Stimulated activated effector memory CD8-positive, alpha-beta T cell treated with anti-CD3 and anti-CD28 coated beads, Interleukin-12 subunit alpha, Interleukin-12 subunit beta, amount 100 ng/mL, for 72 hours (primary cell): Measurements from ENCODE around the gene ADGRF3.
"Not testable (repeated sequence)": the region's sequence is repeated elsewhere in the genome, so short reads cannot be mapped to it uniquely, and the experiment has no call there.

Experiments
- ATAC-seq: fragments of 150-1000 bp; cut with Tn5 transposase; 2 replicates; pipeline ENCODE4 v1.10.0; 2021
- DNase-seq, 2 donors: peaks; one replicate each; pipeline ENCODE4 v3.0.0; 2021 to 2022; ENCODE audit warnings: low spot score in 2 of 2
- H3K27ac Mint-ChIP-seq: one replicate; pipeline ENCODE4 v1.8.0; 2022; ENCODE audit warnings: mild to moderate bottlenecking, mixed read lengths
- H3K36me3 Mint-ChIP-seq: one replicate; pipeline ENCODE4 v1.8.0; 2022; ENCODE audit warnings: mild to moderate bottlenecking, mixed read lengths
- H3K4me1 Mint-ChIP-seq: one replicate; pipeline ENCODE4 v1.8.0; 2022; ENCODE audit warnings: mixed read lengths
- H3K4me3 Mint-ChIP-seq: one replicate; pipeline ENCODE4 v1.8.0; 2022; ENCODE audit warnings: mild to moderate bottlenecking, mixed read lengths
- H3K9me3 Mint-ChIP-seq: one replicate; pipeline ENCODE4 v1.8.0; 2022; ENCODE audit warnings: mixed read lengths

Gene ADGRF3

GRCh38 chr2:26359886-26360473, 13.4 kb upstream of the ADGRF3 start:
- Mint-ChIP-seq H3K36me3 (peaks cover 30% of the 10 kb centered on the region), H3K27ac (peak overlapping the region; percentile 57), H3K4me1 (peaks cover 72% of the 10 kb centered on the region), H3K9me3 (no peaks in the 10 kb centered on the region), H3K4me3 (no peak overlapping the region)
- DNase-seq (no peak), ATAC-seq (no peak)

- Mint-ChIP-seq H3K27ac (peak overlapping the region; percentile 30), H3K9me3 (no peaks in the 10 kb centered on the region), H3K36me3 (peaks cover 32% of the 10 kb centered on the region), H3K4me1 (peaks cover 81% of the 10 kb centered on the region), H3K4me3 (no peak overlapping the region)
- ATAC-seq (no peak), DNase-seq (no peak)
Measured at GRCh38 chr2:26356771-26357170, 10.2 kb upstream of the ADGRF3 start.

- Mint-ChIP-seq H3K36me3 (peaks cover 37% of the 10 kb centered on the region), H3K27ac (no peak overlapping the region), H3K4me1 (peaks cover 80% of the 10 kb centered on the region), H3K9me3 (no peaks in the 10 kb centered on the region), H3K4me3 (no peak overlapping the region)
- ATAC-seq (no peak), DNase-seq (no peak)
Measured at GRCh38 chr2:26356111-26356510, 9.5 kb upstream of the ADGRF3 start.

GRCh38 chr2:26355038-26355995, 8.7 kb upstream of the ADGRF3 start:
- DNase-seq (no peak), ATAC-seq (peak; percentile 36)
- H3K4me1 Mint-ChIP-seq = peaks cover 72% of the 10 kb centered on the region
- H3K36me3 Mint-ChIP-seq = peaks cover 40% of the 10 kb centered on the region
- no peak overlapping the region for H3K4me3 Mint-ChIP-seq
- no peak overlapping the region for H3K27ac Mint-ChIP-seq
- no peaks in the 10 kb centered on the region for H3K9me3 Mint-ChIP-seq

GRCh38 chr2:26354469-26354868, 7.9 kb upstream of the ADGRF3 start:
- H3K4me3 Mint-ChIP-seq = not testable (repeated sequence)
- H3K4me1 Mint-ChIP-seq = peaks cover 64% of the 10 kb centered on the region

GRCh38 chr2:26352892-26353291, 6.3 kb upstream of the ADGRF3 start:
- H3K9me3 Mint-ChIP-seq = no peaks in the 10 kb centered on the region
- peak; percentile 98 for ATAC-seq
- peaks cover 59% of the 10 kb centered on the region for H3K4me1 Mint-ChIP-seq
- H3K4me3 Mint-ChIP-seq = no peak overlapping the region
- DNase-seq = no peak
- peaks cover 57% of the 10 kb centered on the region for H3K36me3 Mint-ChIP-seq
- no peak overlapping the region for H3K27ac Mint-ChIP-seq

More at GRCh38 chr2:26354469-26354868, 7.9 kb upstream of the ADGRF3 start:
- not testable (repeated sequence) for DNase-seq, H3K9me3 Mint-ChIP-seq, H3K27ac Mint-ChIP-seq, ATAC-seq
- H3K36me3 Mint-ChIP-seq = peaks cover 46% of the 10 kb centered on the region

GRCh38 chr2:26351375-26352090, 4.9 kb upstream of the ADGRF3 start:
- ATAC-seq = no peak
- H3K4me1 Mint-ChIP-seq = peaks cover 57% of the 10 kb centered on the region
- H3K27ac Mint-ChIP-seq = no peak overlapping the region
- H3K36me3 Mint-ChIP-seq = peaks cover 62% of the 10 kb centered on the region
- no peak overlapping the region for H3K4me3 Mint-ChIP-seq
- no peak for DNase-seq
- no peaks in the 10 kb centered on the region for H3K9me3 Mint-ChIP-seq

GRCh38 chr2:26349690-26350089, 3.1 kb upstream of the ADGRF3 start:
- Mint-ChIP-seq H3K27ac (no peak overlapping the region), H3K36me3 (peaks cover 65% of the 10 kb centered on the region), H3K4me3 (no peak overlapping the region), H3K4me1 (peaks cover 45% of the 10 kb centered on the region), H3K9me3 (no peaks in the 10 kb centered on the region)
- DNase-seq (no peak), ATAC-seq (no peak)

- Mint-ChIP-seq H3K4me1 (peaks cover 37% of the 10 kb centered on the region), H3K4me3 (peak overlapping the region; percentile 94), H3K9me3 (no peaks in the 10 kb centered on the region), H3K27ac (peak overlapping the region; percentile 96), H3K36me3 (peaks cover 58% of the 10 kb centered on the region)
- DNase-seq (no peak), ATAC-seq (no peak)
Measured at GRCh38 chr2:26347286-26347865, 787 bp upstream of the ADGRF3 start.

GRCh38 chr2:26345545-26346453, 790 bp downstream of the ADGRF3 start, which contains the start of gene SELENOI:
TSS of gene SELENOI (plus strand) at chr2:26346143. CDS start at chr2:26346233, 90 bp downstream.
- Mint-ChIP-seq H3K36me3 (peaks cover 49% of the 10 kb centered on the region), H3K27ac (peak within 1 kb of the TSS; percentile 96), H3K9me3 (no peaks in the 10 kb centered on the region), H3K4me3 (peak within 1 kb of the TSS; percentile 94), H3K4me1 (peaks cover 25% of the 10 kb centered on the region)
- DNase-seq (peak; percentile 99 to 100), ATAC-seq (peak; percentile 96)

- Mint-ChIP-seq H3K36me3 (peaks cover 43% of the 10 kb centered on the region), H3K4me3 (peak overlapping the region; percentile 94), H3K4me1 (peaks cover 25% of the 10 kb centered on the region), H3K9me3 (no peaks in the 10 kb centered on the region), H3K27ac (peak overlapping the region; percentile 96)
- no peak for DNase-seq
- no peak for ATAC-seq
Measured at GRCh38 chr2:26345283-26345544, 1.4 kb downstream of the ADGRF3 start.

GRCh38 chr2:26344581-26345282, 1.9 kb downstream of the ADGRF3 start:
- Mint-ChIP-seq H3K36me3 (peaks cover 39% of the 10 kb centered on the region), H3K9me3 (no peaks in the 10 kb centered on the region), H3K4me1 (peaks cover 25% of the 10 kb centered on the region), H3K27ac (peak overlapping the region; percentile 96), H3K4me3 (peak overlapping the region; percentile 94)
- ATAC-seq (no peak), DNase-seq (no peak)

GRCh38 chr2:26340831-26341230, 5.8 kb downstream of the ADGRF3 start:
- Mint-ChIP-seq H3K9me3 (no peaks in the 10 kb centered on the region), H3K36me3 (peaks cover 5% of the 10 kb centered on the region), H3K4me1 (peaks cover 7% of the 10 kb centered on the region), H3K4me3 (no peak overlapping the region), H3K27ac (peak overlapping the region; percentile 52)
- DNase-seq (no peak), ATAC-seq (no peak)

- DNase-seq = no peak
- H3K36me3 Mint-ChIP-seq = no peaks in the 10 kb centered on the region
- H3K4me3 Mint-ChIP-seq = no peak overlapping the region
- no peaks in the 10 kb centered on the region for H3K4me1 Mint-ChIP-seq
- no peak overlapping the region for H3K27ac Mint-ChIP-seq
- no peak for ATAC-seq
- H3K9me3 Mint-ChIP-seq = no peaks in the 10 kb centered on the region
Measured at GRCh38 chr2:26337298-26337697, 9.3 kb downstream of the ADGRF3 start.
